Subcutaneous adipose tissue (tissue), 4 donors: Measurements from ENCODE around the gene ZNF574. TPM values are rescaled to one million over a fixed set of nuclear protein-coding genes. Genes with fewer than 3 reads are reported as not detected.

Experiments
- total RNA-seq, 4 donors: library from RNA; depleted of rRNA; stranded (reverse); fragments of >200 nt; gene quantifications; one replicate each; pipeline ENCODE4 v1.1.0, GENCODE V29; 2016
- TF ChIP-seq, protein P1 (sequence below): fragments of 450-650 bp; IDR thresholded peaks from one replicate; pipeline ENCODE4 v1.5.1; 2016; ENCODE audit warnings: low read depth, mild to moderate bottlenecking, control low read depth, antibody characterized with exemption, moderate library complexity

The ZNF574 gene
- total RNA-seq, 4 donors from 2014 or later, result 8.2 to 11.7 (median 9.9) TPM

- TF ChIP-seq, protein P1, sequence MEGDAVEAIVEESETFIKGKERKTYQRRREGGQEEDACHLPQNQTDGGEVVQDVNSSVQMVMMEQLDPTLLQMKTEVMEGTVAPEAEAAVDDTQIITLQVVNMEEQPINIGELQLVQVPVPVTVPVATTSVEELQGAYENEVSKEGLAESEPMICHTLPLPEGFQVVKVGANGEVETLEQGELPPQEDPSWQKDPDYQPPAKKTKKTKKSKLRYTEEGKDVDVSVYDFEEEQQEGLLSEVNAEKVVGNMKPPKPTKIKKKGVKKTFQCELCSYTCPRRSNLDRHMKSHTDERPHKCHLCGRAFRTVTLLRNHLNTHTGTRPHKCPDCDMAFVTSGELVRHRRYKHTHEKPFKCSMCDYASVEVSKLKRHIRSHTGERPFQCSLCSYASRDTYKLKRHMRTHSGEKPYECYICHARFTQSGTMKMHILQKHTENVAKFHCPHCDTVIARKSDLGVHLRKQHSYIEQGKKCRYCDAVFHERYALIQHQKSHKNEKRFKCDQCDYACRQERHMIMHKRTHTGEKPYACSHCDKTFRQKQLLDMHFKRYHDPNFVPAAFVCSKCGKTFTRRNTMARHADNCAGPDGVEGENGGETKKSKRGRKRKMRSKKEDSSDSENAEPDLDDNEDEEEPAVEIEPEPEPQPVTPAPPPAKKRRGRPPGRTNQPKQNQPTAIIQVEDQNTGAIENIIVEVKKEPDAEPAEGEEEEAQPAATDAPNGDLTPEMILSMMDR, result no peak
These were observed 35.8 kb downstream of the ZNF574 start for GRCh38 chr19:42111811-42112210.

GRCh38 chr19:42113641-42114348 is 37.8 kb downstream of the ZNF574 start:
- TF ChIP-seq, protein P1, result no peak

DNA sequence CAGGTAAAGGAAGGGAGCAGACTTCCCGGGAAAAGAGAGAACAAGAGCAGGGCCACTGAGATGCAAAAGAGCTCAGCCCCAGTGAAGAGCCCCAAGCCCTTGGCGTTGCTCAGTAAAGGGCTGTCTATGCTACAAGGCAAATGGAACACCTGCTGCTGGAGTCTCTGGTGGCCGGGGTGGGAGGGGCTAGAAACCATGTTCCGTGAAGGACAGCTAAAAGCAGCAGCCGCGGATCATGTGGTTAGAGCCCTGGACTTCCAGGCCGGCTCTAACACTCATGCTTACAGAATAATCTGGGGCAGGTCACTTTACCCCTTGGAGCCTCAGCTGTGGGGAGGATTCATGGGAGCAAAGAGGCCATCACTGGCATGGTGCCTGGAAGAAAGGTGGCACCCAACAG is 38.4 kb downstream of the ZNF574 start:
- TF ChIP-seq, protein P1, result no peak

- TF ChIP-seq, protein P1, result no peak
These were observed 39.3 kb downstream of the ZNF574 start for GRCh38 chr19:42115219-42115618.

DNA sequence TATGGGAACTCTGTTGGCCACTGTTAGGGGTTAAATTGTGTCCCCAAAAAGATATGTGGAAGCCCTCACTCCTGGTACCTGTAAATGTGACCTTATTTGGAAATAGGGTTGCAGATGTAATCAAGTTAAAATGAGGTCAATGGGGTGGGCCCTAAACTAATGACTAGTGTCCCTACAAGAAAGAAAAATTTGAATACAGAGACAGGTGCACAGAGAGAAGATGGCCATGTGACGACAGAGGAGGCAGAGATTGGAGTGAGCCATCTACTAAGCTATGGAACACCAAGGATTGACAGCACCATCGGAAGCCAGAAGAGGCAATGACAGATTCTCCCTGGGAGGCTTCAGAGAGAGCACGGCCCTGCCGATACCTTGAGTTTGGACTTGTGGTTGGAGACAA is 39.7 kb downstream of the ZNF574 start:
- TF ChIP-seq, protein P1, result no peak

- TF ChIP-seq, protein P1, result no peak
These were observed 40.5 kb downstream of the ZNF574 start for GRCh38 chr19:42116308-42117075.

DNA sequence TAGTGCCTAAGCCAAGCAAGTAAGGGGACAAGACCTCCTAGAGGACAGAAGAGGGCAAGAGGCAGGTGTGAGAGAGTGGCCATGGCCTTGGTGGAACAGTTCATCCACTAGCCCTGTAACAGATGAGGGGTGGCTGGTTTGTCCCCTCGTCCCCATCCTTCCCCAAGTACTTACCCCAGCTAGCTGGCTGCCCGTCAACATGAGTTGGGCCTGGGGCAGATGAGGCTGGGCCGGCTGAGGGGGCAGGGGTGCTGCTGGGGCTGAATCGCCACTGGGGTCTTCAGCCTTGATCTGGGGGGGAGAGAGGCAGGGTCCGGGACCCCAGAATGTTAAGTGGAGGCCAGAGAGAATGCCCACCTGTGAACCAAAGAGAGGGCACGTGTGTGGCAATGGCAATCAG is 41.1 kb downstream of the ZNF574 start:
- TF ChIP-seq, protein P1, result no peak
